GM06990 (cell line): Measurements from ENCODE around the gene POLR3G.

Experiments
- DNase-seq: peaks from one replicate; pipeline ENCODE4 v3.0.0-alpha.2; 2011; ENCODE audit not compliant: insufficient read length; ENCODE audit errors: extremely low read depth
- H3K27me3 ChIP-seq: replicated peaks from 2 replicates; pipeline ENCODE4 v1.6.0; 2011; ENCODE audit warnings: low read length; ENCODE audit not compliant: control insufficient read depth, insufficient read depth
- H3K36me3 ChIP-seq: 2 replicates; pipeline ENCODE4 v1.5.1; 2011; ENCODE audit warnings: low read length; ENCODE audit not compliant: control insufficient read depth, insufficient read depth
- H3K4me3 ChIP-seq: replicated peaks from 2 replicates; pipeline ENCODE4 v1.5.1; 2011; ENCODE audit warnings: low read depth, mild to moderate bottlenecking, control low read depth, low read length
- CTCF ChIP-seq: IDR thresholded peaks from 2 replicates; pipeline ENCODE4 v1.5.1; 2011; ENCODE audit warnings: low read length, control low read depth, mild to moderate bottlenecking, inconsistent platforms; ENCODE audit not compliant: insufficient read depth, poor library complexity, severe bottlenecking

The POLR3G gene

GRCh38 chr5:90560771-90561170 is 86.1 kb downstream of the POLR3G start:
- Histone ChIP-seq H3K27me3 (peaks cover 1% of the 10 kb centered on the region), H3K4me3 (no peak overlapping the region), H3K36me3 (no peaks in the 10 kb centered on the region)
- no peak for TF ChIP-seq CTCF
- DNase-seq: no peak

- no peaks in the 10 kb centered on the region for H3K36me3 ChIP-seq
- no peak for DNase-seq
- peaks cover 1% of the 10 kb centered on the region for H3K27me3 ChIP-seq
- no peak for TF ChIP-seq CTCF
- no peak overlapping the region for H3K4me3 ChIP-seq
These were observed 87.1 kb downstream of the POLR3G start for GRCh38 chr5:90561766-90562165.

GRCh38 chr5:90562341-90562740 is 87.7 kb downstream of the POLR3G start:
- no peak overlapping the region for H3K4me3 ChIP-seq

GRCh38 chr5:90563108-90563507 is 88.4 kb downstream of the POLR3G start:
- no peak for TF ChIP-seq CTCF
- Histone ChIP-seq H3K27me3 (no peaks in the 10 kb centered on the region), H3K4me3 (no peak overlapping the region), H3K36me3 (no peaks in the 10 kb centered on the region)
- DNase-seq: no peak

More at GRCh38 chr5:90562341-90562740, 87.7 kb downstream of the POLR3G start:
- no peak for TF ChIP-seq CTCF
- H3K27me3 ChIP-seq: peaks cover under 1% of the 10 kb centered on the region
- DNase-seq: no peak
- no peaks in the 10 kb centered on the region for H3K36me3 ChIP-seq
